GM12875 (cell line): ENCODE results near the gene NKG7.
A peak's percentile ranks its signal among the peaks of the same experiment; 100 is the strongest.

Experiments used
- H3K4me3 ChIP-seq: one replicate; pipeline ENCODE4 v1.5.1; 2011; ENCODE audit warnings: low read depth, low read length, control low read depth
- TF ChIP-seq, protein P1 (sequence below): IDR thresholded peaks from 2 replicates; pipeline ENCODE4 v1.5.1; 2011; ENCODE audit warnings: low read depth, mild to moderate bottlenecking, control low read depth, inconsistent platforms, low read length, moderate library complexity, borderline replicate concordance; ENCODE audit not compliant: insufficient read depth

NKG7 gene

DNA sequence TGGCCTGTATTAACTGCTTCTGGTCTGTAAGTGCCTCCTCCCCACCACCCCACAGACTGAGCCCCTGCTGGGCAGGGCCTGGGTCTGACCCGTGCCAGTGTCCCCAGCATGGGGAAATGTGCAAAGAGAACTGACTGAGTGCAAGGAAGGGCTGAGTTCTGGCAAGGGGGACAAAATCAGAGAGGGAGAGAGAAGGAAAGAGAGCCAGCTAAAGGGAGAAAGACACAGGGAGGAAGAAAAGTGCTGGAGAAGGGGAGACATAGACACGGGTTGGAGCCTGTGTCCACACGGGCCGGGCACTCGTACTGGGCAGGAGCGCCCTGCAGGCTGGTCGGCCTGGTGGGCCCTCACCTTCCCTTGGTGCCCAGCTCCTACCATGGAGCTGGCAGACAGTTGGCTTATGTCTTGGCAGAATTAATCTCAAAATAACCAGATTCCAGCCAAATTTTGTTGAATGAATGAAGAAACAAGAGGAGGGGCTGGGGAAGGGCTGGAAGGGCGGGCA is 1.2 kb downstream of the NKG7 start:
- TF ChIP-seq, protein P1, sequence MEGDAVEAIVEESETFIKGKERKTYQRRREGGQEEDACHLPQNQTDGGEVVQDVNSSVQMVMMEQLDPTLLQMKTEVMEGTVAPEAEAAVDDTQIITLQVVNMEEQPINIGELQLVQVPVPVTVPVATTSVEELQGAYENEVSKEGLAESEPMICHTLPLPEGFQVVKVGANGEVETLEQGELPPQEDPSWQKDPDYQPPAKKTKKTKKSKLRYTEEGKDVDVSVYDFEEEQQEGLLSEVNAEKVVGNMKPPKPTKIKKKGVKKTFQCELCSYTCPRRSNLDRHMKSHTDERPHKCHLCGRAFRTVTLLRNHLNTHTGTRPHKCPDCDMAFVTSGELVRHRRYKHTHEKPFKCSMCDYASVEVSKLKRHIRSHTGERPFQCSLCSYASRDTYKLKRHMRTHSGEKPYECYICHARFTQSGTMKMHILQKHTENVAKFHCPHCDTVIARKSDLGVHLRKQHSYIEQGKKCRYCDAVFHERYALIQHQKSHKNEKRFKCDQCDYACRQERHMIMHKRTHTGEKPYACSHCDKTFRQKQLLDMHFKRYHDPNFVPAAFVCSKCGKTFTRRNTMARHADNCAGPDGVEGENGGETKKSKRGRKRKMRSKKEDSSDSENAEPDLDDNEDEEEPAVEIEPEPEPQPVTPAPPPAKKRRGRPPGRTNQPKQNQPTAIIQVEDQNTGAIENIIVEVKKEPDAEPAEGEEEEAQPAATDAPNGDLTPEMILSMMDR: no peak
- no peak overlapping the region for H3K4me3 ChIP-seq

DNA sequence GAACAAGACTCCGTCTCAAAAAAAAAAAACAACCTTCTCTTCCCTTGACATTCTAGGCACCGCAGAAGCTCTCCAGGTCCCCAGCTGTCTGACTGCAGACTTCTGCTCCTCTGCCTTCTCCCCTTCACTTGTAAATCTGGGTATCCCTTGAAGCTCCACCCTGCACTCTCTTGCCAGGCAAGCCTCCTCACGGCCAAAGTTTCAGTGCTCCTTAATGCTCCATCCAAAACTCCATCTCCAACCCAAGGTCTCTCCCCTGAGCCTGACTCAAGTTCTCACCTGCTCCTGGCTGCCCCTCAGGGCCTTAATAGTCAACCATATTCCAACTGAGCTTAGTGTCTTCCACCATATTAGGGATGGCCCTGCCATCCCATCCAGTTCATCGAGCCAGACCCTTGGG is 2.2 kb downstream of the NKG7 start:
- TF ChIP-seq, protein P1: no peak
- H3K4me3 ChIP-seq: no peak overlapping the region

DNA sequence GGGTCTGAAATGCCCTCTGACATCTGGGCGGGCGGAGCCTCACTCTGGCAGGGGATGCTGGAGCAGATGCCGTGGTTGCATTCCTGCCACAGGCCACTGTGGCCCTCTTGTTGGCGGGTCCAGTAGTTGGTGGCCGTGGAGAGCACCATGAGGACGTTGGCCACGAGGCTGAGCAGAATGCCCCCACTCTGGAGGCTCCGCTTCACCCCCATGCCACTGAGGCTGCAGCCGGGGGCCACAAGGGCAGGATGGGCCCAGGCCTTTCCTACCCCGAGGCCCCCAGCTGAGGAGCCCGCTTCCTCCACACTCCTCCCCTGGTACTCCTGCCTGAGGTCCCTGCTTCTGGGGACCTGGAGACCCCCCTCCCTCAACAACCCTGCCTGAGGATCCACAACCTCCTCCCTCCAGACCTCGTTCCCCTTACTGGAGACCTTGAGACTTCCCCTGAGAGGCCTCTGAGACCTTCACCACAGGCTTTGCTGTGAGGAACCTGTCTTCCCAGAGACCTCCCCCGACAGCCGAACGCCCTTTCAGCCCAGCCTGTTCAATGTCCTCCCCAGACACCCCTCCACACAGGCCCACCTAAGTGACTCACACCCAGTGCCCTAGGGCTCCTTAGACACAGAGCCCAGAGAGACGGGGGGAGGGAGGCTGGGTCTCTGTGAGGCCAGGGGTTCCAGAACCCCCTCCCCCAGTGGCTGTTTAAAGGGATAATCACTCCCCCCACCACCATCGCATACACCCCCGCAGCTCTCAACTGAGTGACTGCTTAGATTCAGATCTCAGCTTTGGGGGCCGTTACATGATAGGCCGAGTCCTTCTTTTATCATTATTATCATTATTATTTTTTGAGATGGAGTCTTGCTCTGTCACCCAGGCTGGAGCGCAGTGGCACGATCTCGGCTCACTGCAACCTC is 3.8 kb downstream of the NKG7 start, which contains the start of gene CLDND2:
Gene CLDND2, minus strand, starts transcription at position 638 of the 917 bp plus-strand sequence. Its CDS starts 426 bp downstream, at position 212.
- TF ChIP-seq, protein P1: no peak
- H3K4me3 ChIP-seq: peak within 1 kb of the TSS; percentile 71

DNA sequence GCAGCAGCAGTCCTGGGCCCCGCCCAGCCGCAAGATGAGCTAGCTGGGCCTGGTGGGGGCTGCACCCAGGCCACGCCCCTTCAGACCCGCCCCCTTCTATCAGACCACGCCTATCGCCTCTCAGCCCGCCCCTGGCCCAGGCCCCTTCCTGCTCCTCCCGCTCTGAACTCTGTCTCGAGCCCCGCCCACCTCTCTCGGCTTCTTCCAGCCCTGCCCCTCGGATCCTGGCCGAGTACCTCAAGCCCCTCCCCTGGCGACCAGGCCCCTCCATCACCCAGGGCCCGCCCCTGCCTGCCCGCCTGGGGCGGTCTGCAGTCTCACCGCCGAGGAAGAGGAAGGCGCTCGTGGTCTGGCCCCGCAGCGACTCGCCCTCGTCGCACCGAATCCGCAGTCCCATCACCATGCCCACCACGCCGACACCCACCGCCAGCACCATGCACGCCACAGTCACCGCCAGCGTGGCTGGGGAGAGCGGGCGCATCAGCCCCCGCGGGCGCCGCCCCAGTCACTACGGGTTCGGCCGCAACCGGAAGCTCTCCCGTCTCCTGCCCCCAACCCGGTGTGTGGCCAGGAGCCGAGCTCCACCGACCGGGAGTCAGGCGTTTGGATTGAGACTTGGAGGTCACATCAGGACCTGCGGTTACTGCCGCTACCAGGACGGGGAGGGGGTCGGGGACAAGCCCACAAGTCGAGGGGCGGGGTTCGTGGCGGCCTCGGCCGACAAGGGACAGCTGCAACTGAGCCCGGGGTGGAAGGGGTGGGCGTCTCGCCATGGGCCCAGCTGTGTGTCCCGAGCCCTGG is 4.7 kb downstream of the NKG7 start:
- TF ChIP-seq, protein P1: no peak
- H3K4me3 ChIP-seq: peak overlapping the region; percentile 73

DNA sequence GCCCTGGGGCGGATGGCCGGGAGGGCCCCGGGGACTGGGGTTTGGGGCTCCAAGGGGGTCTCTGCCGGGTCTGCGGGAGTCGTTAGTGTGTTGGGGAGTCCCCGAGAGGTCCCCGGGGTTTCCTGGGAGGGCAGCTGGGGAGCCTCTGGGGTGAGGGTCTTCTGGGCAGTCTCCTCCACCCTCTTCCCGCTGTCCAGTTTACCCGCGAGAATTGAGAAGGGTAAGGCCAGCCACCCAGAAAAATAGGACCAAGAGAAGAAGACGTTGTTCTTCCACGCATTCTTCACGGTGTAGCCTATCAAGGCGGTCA is 5.2 kb downstream of the NKG7 start:
- H3K4me3 ChIP-seq: peak overlapping the region; percentile 73
- TF ChIP-seq, protein P1: no peak

DNA sequence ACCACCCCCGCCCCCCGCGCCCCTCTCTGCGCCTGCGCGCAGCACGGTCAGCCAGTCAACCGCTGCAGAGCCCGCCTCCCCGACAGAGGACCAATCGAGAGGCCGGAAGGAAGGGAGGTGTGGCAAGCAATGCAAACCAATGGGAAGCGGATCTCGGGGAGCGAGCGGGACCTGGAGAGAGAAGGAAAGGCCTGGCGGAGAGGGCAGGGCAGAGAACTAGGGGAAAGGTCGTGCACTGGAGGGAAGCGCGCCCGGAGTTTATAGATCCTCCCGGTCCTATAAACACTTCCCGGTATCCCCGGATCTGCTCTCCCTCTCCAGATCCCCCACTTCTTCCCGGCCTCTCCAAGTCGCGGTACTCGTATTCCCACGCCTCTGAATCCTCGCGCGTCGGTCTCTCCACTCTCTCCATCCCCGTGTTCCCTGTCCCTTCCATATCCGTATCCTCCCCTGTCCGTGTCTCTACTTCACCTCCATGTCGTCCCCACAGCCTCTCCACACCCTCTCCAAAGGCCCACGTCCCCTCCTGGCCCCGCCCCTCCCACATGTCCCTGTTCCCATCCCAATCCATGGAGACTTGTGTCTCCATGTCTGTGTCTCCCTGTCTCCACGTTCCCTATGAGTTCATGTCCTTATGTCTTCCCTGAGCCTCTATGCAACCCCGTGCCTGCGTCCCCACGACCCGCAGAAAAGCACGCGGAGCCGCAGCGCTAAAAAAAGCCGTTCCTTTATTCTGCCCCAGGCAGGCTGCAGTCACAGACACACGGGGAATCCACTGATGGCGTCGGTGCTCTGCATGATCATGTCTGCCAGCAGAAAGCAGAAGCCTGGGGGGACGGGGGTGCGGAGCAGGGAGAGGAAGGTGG is 5.8 kb downstream of the NKG7 start:
- TF ChIP-seq, protein P1: no peak
- H3K4me3 ChIP-seq: peak overlapping the region; percentile 73
